Colonic mucosa (tissue), 4 donors: ENCODE measurements around the gene SLC16A5. TPM values are rescaled to one million over a fixed set of nuclear protein-coding genes. Genes with fewer than 3 reads are reported as not detected.
"Not testable (repeated sequence)": the region's sequence is repeated elsewhere in the genome, so short reads cannot be mapped to it uniquely, and the experiment has no call there.

ENCODE experiments used
- DNase-seq: peaks from one replicate; pipeline ENCODE4 v3.0.0-alpha.2; 2020
- H3K27ac ChIP-seq: fragments of 200-600 bp; one replicate; pipeline ENCODE4 v1.8.0; 2021
- H3K27me3 ChIP-seq: fragments of 200-600 bp; one replicate; pipeline ENCODE4 v1.8.0; 2021
- H3K36me3 ChIP-seq: fragments of 200-600 bp; one replicate; pipeline ENCODE4 v1.8.0; 2021
- H3K4me1 ChIP-seq: fragments of 200-600 bp; one replicate; pipeline ENCODE4 v1.8.0; 2021; ENCODE audit warnings: mild to moderate bottlenecking
- H3K4me3 ChIP-seq: fragments of 200-600 bp; one replicate; pipeline ENCODE4 v1.8.0; 2021
- H3K9ac ChIP-seq, 2 donors: one replicate each; pipeline ENCODE4 v1.7.0; 2013; ENCODE audit warnings: control low read depth in 2 of 2, low read depth in 2 of 2, low read length in 2 of 2
- H3K9me3 ChIP-seq: fragments of 200-600 bp; one replicate; pipeline ENCODE4 v1.8.0; 2021
- CTCF ChIP-seq: fragments of 200-600 bp; IDR thresholded peaks from one replicate; pipeline ENCODE4 v1.8.0; 2022; ENCODE audit warnings: antibody characterized with exemption, mild to moderate bottlenecking
- intact Hi-C: fragments of 100-400 bp; cut with DNase I; formaldehyde crosslinking; loops from one replicate; pipeline ENCODE4 v1.14.1; 2022
- total RNA-seq, 2 donors: library from RNA; stranded (reverse); fragmentation: NEBNext Ultra II Directional in 1 of 2; extraction: Animal tissue kit (Norgen Biotek cat#: 25700) in 1 of 2; gene quantifications; one replicate each; pipeline ENCODE4 v1.2.1, GENCODE V29; 2021
- donor health status: healthy.
- donor health status: DM: no; HTN: no; CAD: no.
- donor health status: DM: no; HTN: no; CAD: no.

The SLC16A5 gene
- total RNA-seq, 2 donors from 2014 or later: 19.4 to 50.1 TPM

- intact Hi-C loops: no loop called here
- TF ChIP-seq CTCF: no peak
- no peaks in the 10 kb centered on the region for H3K27me3 ChIP-seq
- no peak overlapping the region for H3K27ac ChIP-seq
- no peaks in the 10 kb centered on the region for H3K36me3 ChIP-seq
- DNase-seq: no peak
- H3K4me3 ChIP-seq: no peak overlapping the region
- no peak overlapping the region for H3K9ac ChIP-seq
- no peaks in the 10 kb centered on the region for H3K9me3 ChIP-seq
- H3K4me1 ChIP-seq: peaks cover 12% of the 10 kb centered on the region
Measured at GRCh38 chr17:75133001-75133400, 45.2 kb downstream of the SLC16A5 start.

GRCh38 chr17:75133607-75134347, 46.0 kb downstream of the SLC16A5 start:
- not testable (repeated sequence) for H3K27ac ChIP-seq

GRCh38 chr17:75135452-75135851, 47.7 kb downstream of the SLC16A5 start:
- intact Hi-C loops: no loop called here
- Histone ChIP-seq H3K27ac (no peak overlapping the region), H3K9ac (no peak overlapping the region), H3K9me3 (no peaks in the 10 kb centered on the region), H3K36me3 (no peaks in the 10 kb centered on the region), H3K27me3 (no peaks in the 10 kb centered on the region), H3K4me3 (no peak overlapping the region), H3K4me1 (peaks cover under 1% of the 10 kb centered on the region)
- no peak for TF ChIP-seq CTCF
- no peak for DNase-seq

More at GRCh38 chr17:75133607-75134347, 46.0 kb downstream of the SLC16A5 start:
- DNase-seq, H3K9me3 ChIP-seq, H3K4me1 ChIP-seq, H3K9ac ChIP-seq, H3K4me3 ChIP-seq, intact Hi-C loops, H3K27me3 ChIP-seq, H3K36me3 ChIP-seq: not testable (repeated sequence)

- H3K27ac ChIP-seq: no peak overlapping the region
- no peaks in the 10 kb centered on the region for H3K9me3 ChIP-seq
- intact Hi-C loops: no loop called here
- H3K4me1 ChIP-seq: no peaks in the 10 kb centered on the region
- no peak for DNase-seq
- no peak overlapping the region for H3K9ac ChIP-seq
- no peaks in the 10 kb centered on the region for H3K27me3 ChIP-seq
- H3K36me3 ChIP-seq: no peaks in the 10 kb centered on the region
- no peak for TF ChIP-seq CTCF
- H3K4me3 ChIP-seq: no peak overlapping the region
Measured at GRCh38 chr17:75135946-75136345, 48.2 kb downstream of the SLC16A5 start.

GRCh38 chr17:75137762-75138161, 50.0 kb downstream of the SLC16A5 start:
- not testable (repeated sequence) for DNase-seq, H3K9me3 ChIP-seq

GRCh38 chr17:75138519-75138918, 50.8 kb downstream of the SLC16A5 start:
- Histone ChIP-seq H3K9ac (no peak overlapping the region), H3K36me3 (peaks cover 8% of the 10 kb centered on the region), H3K4me1 (no peaks in the 10 kb centered on the region), H3K27ac (no peak overlapping the region), H3K27me3 (no peaks in the 10 kb centered on the region), H3K9me3 (no peaks in the 10 kb centered on the region), H3K4me3 (no peak overlapping the region)
- DNase-seq: no peak
- TF ChIP-seq CTCF: no peak
- intact Hi-C loops: no loop called here

More at GRCh38 chr17:75137762-75138161, 50.0 kb downstream of the SLC16A5 start:
- H3K27me3 ChIP-seq, H3K27ac ChIP-seq, intact Hi-C loops, H3K4me3 ChIP-seq, H3K4me1 ChIP-seq, H3K9ac ChIP-seq, H3K36me3 ChIP-seq: not testable (repeated sequence)
